Gastroesophageal sphincter (tissue), 4 donors: ENCODE data around the gene NID2. TPM values are rescaled to one million over a fixed set of nuclear protein-coding genes. Genes with fewer than 3 reads are reported as not detected.

Source experiments
- ATAC-seq: fragments of 150-250 bp; one replicate; pipeline ENCODE4 v1.9.1; 2016; ENCODE audit warnings: mild to moderate bottlenecking, moderate library complexity
- H3K27ac ChIP-seq, 4 donors: fragments of 200-600 bp; sonication (generic) in 3 of 4; 1 replicate in 3 of 4; 2 replicates in 1 of 4; pipeline ENCODE4 v1.5.1; 2016 to 2019
- H3K27me3 ChIP-seq: fragments of 200-600 bp; sonication (generic); one replicate; pipeline ENCODE4 v1.5.1; 2019
- H3K36me3 ChIP-seq, 2 donors: fragments of 200-600 bp; sonication (generic); one replicate each; pipeline ENCODE4 v1.5.1; 2019; ENCODE audit warnings: control low read depth in 1 of 2
- H3K4me1 ChIP-seq, 3 donors: fragments of 200-600 bp; sonication (generic); 1 replicate in 2 of 3; 2 replicates in 1 of 3; pipeline ENCODE4 v1.5.1; 2016 to 2019; ENCODE audit warnings: control low read depth in 2 of 3
- H3K4me3 ChIP-seq, 2 donors: fragments of 200-600 bp; sonication (generic); one replicate each; pipeline ENCODE4 v1.5.1; 2019; ENCODE audit warnings: mild to moderate bottlenecking in 1 of 2, moderate library complexity in 1 of 2
- H3K9me3 ChIP-seq, 3 donors: fragments of 200-600 bp; sonication (generic); one replicate each; pipeline ENCODE4 v1.5.1; 2017 to 2019; ENCODE audit warnings: control low read depth in 2 of 3
- CTCF ChIP-seq, 4 experiments: fragments of 200-600 bp in 2 of 4; fragments of 450-650 bp in 2 of 4; sonication (generic) in 1 of 4; IDR thresholded peaks; one replicate each; pipeline ENCODE4 v1.5.1; 2017 to 2019; ENCODE audit warnings: antibody characterized with exemption in 4 of 4, mild to moderate bottlenecking in 2 of 4, moderate library complexity in 2 of 4
- EP300 ChIP-seq: sonication (generic); formaldehyde crosslinking; IDR thresholded peaks from one replicate; pipeline ENCODE4 v1.6.1; 2017; ENCODE audit warnings: antibody characterized with exemption, mild to moderate bottlenecking
- POLR2A ChIP-seq, 2 donors: fragments of 450-650 bp; IDR thresholded peaks; one replicate each; pipeline ENCODE4 v1.6.1; 2017; ENCODE audit warnings: antibody characterized with exemption in 2 of 2, mild to moderate bottlenecking in 2 of 2, moderate library complexity in 1 of 2
- POLR2AphosphoS5 ChIP-seq: sonication (generic); formaldehyde crosslinking; IDR thresholded peaks from one replicate; pipeline ENCODE4 v1.6.1; 2017; ENCODE audit warnings: antibody characterized with exemption
- WGBS, 2 donors: methylation state at CpG; one replicate each; pipeline ENCODE4 v1.1.5; 2018; ENCODE audit warnings: low coverage in 1 of 2; 5-methylcytosine and 5-hydroxymethylcytosine counted together
- total RNA-seq, 4 donors: library from RNA; depleted of rRNA; stranded (reverse); fragments of >200 nt; gene quantifications; one replicate each; pipeline ENCODE4 v1.1.0, GENCODE V29; 2016

Gene NID2
- total RNA-seq, 4 donors from 2014 or later: 35.0 to 71.9 (median 63.3) TPM

GRCh38 chr14:52042371-52043289 lies 26.2 kb downstream of the NID2 start:
- Histone ChIP-seq H3K4me3 (no peak overlapping the region), H3K27me3 (no peaks in the 10 kb centered on the region), H3K36me3 (peaks cover 0 to 49% of the 10 kb centered on the region in 2 donors), H3K9me3 (no peaks in the 10 kb centered on the region), H3K4me1 (peaks cover 21 to 61% (median 28%) of the 10 kb centered on the region in 3 donors), H3K27ac (peak overlapping the region; percentile 16 to 90 (median 80))
- ATAC-seq: no peak
- 8 to 18% methylated on average over 7 to 8 of the region's 8 CpGs for WGBS, 2 donors
- no peak for TF ChIP-seq CTCF (IDR thresholded peaks at IDR 0.05)
- no peak for TF ChIP-seq POLR2AphosphoS5

- TF ChIP-seq EP300 (no peak), POLR2A (IDR thresholded peaks at IDR 0.05) (no peak), CTCF (IDR thresholded peaks at IDR 0.05) (no peak), POLR2AphosphoS5 (no peak)
- 92 to 97% methylated on average over 6 to 7 of the region's 7 CpGs for WGBS, 2 donors
- Histone ChIP-seq H3K4me1 (peaks cover 14 to 41% (median 17%) of the 10 kb centered on the region in 3 donors), H3K9me3 (no peaks in the 10 kb centered on the region), H3K27ac (no peak overlapping the region), H3K27me3 (no peaks in the 10 kb centered on the region), H3K4me3 (no peak overlapping the region), H3K36me3 (peaks cover 0 to 65% of the 10 kb centered on the region in 2 donors)
- ATAC-seq: no peak
Observed at GRCh38 chr14:52040598-52040997, 28.3 kb downstream of the NID2 start.

GRCh38 chr14:52039124-52039815 lies 29.6 kb downstream of the NID2 start:
- Histone ChIP-seq H3K4me3 (no peak overlapping the region), H3K27ac (no peak overlapping the region), H3K36me3 (peaks cover 0 to 71% of the 10 kb centered on the region in 2 donors), H3K4me1 (peaks cover 6 to 28% (median 9%) of the 10 kb centered on the region in 3 donors), H3K9me3 (no peaks in the 10 kb centered on the region), H3K27me3 (no peaks in the 10 kb centered on the region)
- ATAC-seq: no peak
- 80 to 100% methylated on average over 3 to 6 of the region's 7 CpGs for WGBS, 2 donors
- TF ChIP-seq POLR2A (IDR thresholded peaks at IDR 0.05) (no peak), EP300 (no peak), CTCF (IDR thresholded peaks at IDR 0.05) (no peak), POLR2AphosphoS5 (no peak)

GRCh38 chr14:52033101-52033642 lies 35.7 kb downstream of the NID2 start:
- TF ChIP-seq CTCF (IDR thresholded peaks at IDR 0.05): no peak
- no peak for TF ChIP-seq POLR2AphosphoS5
- no peak for TF ChIP-seq EP300
- 58 to 81% methylated on average over 4 to 9 of the region's 10 CpGs for WGBS, 2 donors
- Histone ChIP-seq H3K27ac (peak overlapping the region in 3 of 4 donors; percentile 28 to 61 (median 43)), H3K27me3 (no peaks in the 10 kb centered on the region), H3K36me3 (peaks cover 0 to 41% of the 10 kb centered on the region in 2 donors), H3K4me3 (no peak overlapping the region), H3K9me3 (no peaks in the 10 kb centered on the region), H3K4me1 (peaks cover 0 to 34% (median 10%) of the 10 kb centered on the region in 3 donors)
- ATAC-seq: no peak
